ENCODE measurements around the gene CLDN15.

Gene CLDN15

GRCh38 chr7:101243646-101244374, 6.2 kb upstream of the CLDN15 start:
- DNase-seq: no peak

GRCh38 chr7:101241443-101242349, 4.1 kb upstream of the CLDN15 start:
- no peak for DNase-seq

- no peak for DNase-seq
Observed at GRCh38 chr7:101241015-101241363, 3.4 kb upstream of the CLDN15 start.

- no peak for DNase-seq
Observed at GRCh38 chr7:101240226-101241014, 2.8 kb upstream of the CLDN15 start.

- no peak for DNase-seq
Observed at GRCh38 chr7:101239951-101240220, 2.3 kb upstream of the CLDN15 start.

- DNase-seq: no peak
Observed at GRCh38 chr7:101239191-101239950, 1.8 kb upstream of the CLDN15 start.

- DNase-seq: no peak
Observed at GRCh38 chr7:101238226-101239182, 902 bp upstream of the CLDN15 start.

GRCh38 chr7:101236292-101236835, 1.2 kb downstream of the CLDN15 start:
- DNase-seq: no peak

- DNase-seq: no peak
Observed at GRCh38 chr7:101235522-101235921, 2.1 kb downstream of the CLDN15 start.

- DNase-seq: no peak
Observed at GRCh38 chr7:101235050-101235449, 2.6 kb downstream of the CLDN15 start.

- no peak for DNase-seq
Observed at GRCh38 chr7:101234636-101235035, 3.0 kb downstream of the CLDN15 start.

- no peak for DNase-seq
Observed at GRCh38 chr7:101233907-101234547, 3.6 kb downstream of the CLDN15 start.

GRCh38 chr7:101232141-101232850, 5.3 kb downstream of the CLDN15 start:
- no peak for DNase-seq

GRCh38 chr7:101231644-101232043, 6.0 kb downstream of the CLDN15 start:
- no peak for DNase-seq

- no peak for DNase-seq
Observed at GRCh38 chr7:101226721-101227120, 10.9 kb downstream of the CLDN15 start.

GRCh38 chr7:101225650-101226049, 12.0 kb downstream of the CLDN15 start:
- no peak for DNase-seq

- DNase-seq: no peak
Observed at GRCh38 chr7:101223528-101223927, 14.1 kb downstream of the CLDN15 start.

- DNase-seq: no peak
Observed at GRCh38 chr7:101222275-101222830, 15.2 kb downstream of the CLDN15 start.

GRCh38 chr7:101220295-101220694, 17.3 kb downstream of the CLDN15 start:
- no peak for DNase-seq
